GM12801 (cell line): ENCODE results near the gene SPPL2B.

Experiments
- CTCF ChIP-seq: IDR thresholded peaks from one replicate; pipeline ENCODE4 v1.5.1; 2011; ENCODE audit warnings: control low read depth; ENCODE audit not compliant: insufficient read length; ENCODE audit errors: extremely low read depth

The SPPL2B gene

DNA sequence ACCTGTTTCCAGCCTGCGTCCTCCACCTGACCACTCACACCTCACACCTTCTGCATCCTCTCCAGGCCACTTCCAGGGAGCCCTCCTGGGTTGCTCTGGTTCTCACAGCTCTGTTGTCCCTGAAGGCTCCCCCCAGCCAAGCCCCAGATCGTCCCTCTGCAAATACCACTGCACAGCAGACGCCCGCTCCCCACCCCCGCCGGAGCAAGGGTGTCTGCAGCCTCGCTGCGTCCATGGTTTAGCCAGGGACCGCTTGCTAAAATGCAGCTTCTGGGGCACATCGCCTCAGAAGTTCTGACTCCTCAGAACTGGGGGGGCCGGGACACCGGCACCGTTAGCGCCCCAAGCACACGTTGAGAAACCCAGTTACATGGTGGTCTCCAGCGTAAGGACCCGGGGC, 21.5 kb upstream of the SPPL2B start:
- no peak for TF ChIP-seq CTCF

GRCh38 chr19:2307518-2308012, 20.9 kb upstream of the SPPL2B start:
- TF ChIP-seq CTCF, result no peak

DNA sequence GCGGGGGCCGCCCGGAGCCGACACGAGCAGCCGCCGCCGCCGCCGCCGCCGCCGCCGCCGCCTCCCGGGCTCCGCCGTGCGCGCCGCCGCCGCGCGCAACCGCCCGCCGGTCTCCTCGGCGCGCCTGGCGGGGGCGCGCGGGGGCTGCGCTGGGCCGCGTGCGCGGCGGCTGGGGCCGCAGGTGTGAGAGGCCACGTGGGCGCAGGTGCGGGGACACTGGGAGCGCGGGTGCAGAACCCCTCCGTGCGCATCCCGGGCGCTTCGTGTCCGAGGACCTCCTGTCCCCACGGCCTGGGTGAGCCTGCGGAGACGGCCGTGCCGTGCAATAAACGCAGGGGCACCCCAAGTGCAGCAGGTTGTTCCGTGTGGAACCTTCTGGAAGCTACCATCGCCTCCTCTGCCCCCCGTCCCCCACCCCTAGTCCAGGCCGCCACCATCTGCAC, 20.3 kb upstream of the SPPL2B start, which contains the start of gene LINGO3:
LINGO3 (minus strand) TSS at position 41 of the 443 bp plus-strand sequence. CDS start 16,378 bp downstream, outside the sequence.
- TF ChIP-seq CTCF, result no peak

DNA sequence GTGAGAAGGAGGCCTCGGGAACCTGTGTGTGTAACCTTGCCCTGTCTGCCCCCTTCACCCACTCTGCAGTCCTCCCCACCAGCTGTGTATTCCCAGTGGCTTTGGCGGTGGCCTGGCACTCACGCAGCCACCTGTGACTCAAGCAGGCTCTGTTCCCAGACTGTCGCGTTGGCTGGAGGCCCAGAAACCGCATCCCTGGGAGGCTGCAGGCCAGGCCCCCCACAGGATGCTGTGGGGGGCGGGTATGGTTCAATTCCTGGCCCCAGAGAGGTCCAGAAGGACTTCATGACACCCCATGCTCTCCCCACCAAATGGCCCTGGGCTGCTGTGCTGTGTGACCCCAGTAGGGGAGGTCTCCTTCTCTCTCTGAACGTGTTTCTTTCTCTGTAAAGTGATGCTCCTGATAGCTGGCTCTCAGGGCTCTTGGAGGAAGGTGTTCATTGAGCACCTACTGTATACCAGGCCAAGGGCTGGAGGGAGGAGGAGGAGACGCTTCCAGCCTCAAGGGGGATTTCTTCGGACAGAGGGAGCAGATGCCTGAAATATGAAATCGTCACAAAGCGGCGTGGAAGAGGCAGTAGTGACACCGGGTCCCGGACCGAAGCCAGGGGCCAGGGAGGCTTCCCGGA, 18.6 kb upstream of the SPPL2B start:
- TF ChIP-seq CTCF, result no peak

DNA sequence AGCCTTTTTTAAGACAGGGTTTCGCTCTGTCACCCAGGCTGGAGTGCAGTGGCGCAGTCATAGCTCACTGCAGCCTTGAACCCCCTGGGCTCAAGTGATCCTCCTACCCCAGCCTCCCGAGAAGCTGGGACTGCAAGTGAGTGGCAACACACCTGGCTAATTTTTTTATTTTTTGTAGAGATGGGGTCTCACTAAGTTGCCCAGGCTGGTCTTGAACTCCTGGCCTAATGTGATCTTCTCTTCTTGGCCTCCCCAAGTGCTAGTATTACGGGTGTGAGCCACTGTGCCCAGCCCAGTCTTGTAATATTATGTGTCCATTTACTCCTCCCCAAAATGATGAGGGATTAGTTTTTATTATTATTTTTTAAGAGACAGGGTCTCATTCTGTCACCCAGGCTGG, 17.4 kb upstream of the SPPL2B start:
- TF ChIP-seq CTCF, result no peak

GRCh38 chr19:2312820-2313501, 15.5 kb upstream of the SPPL2B start:
- no peak for TF ChIP-seq CTCF

DNA sequence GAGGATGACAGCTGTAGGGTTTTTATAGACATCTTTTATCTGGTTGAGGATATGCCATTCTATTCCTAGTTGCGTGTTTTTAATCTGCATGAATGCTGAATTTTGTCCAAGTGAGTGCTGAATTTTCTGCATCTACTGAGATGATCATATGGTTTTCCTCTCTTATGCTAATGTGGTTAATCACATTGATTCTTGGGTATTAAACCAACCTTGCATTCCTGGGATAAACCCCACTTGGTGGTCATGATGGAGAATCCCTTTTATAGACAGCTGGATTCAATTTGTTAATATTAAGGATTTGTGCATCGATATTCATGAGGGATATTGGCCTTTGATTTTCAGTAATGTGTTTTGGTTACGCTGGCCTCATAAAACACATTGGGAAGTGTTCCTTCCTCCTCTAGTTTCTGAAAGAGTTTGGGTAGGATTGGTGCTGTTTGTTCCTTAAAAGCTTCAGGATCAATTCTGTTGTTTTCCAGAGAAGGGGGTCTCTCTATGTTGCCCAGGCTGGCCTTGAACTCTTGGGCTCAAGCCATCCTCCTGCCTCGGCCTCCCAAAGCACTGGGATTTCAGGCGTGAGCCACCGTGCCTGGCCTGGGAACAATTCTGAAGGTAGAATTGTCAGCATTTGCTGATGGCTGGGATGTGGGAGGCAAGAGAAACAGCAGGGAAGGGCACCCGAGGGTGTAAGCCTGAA, 13.2 kb upstream of the SPPL2B start:
- TF ChIP-seq CTCF, result no peak
